GM10266 (cell line): ENCODE results near the gene RET.

Experiments used
- DNase-seq: peaks from one replicate; pipeline ENCODE4 v3.0.0; 2012; ENCODE audit errors: extremely low spot score
- TF ChIP-seq, protein P1 (sequence below): IDR thresholded peaks from 2 replicates; pipeline ENCODE4 v1.5.1; 2012; ENCODE audit warnings: mild to moderate bottlenecking, low read depth; ENCODE audit not compliant: control insufficient read depth, insufficient read depth; ENCODE audit errors: missing control alignments

The RET gene

DNA sequence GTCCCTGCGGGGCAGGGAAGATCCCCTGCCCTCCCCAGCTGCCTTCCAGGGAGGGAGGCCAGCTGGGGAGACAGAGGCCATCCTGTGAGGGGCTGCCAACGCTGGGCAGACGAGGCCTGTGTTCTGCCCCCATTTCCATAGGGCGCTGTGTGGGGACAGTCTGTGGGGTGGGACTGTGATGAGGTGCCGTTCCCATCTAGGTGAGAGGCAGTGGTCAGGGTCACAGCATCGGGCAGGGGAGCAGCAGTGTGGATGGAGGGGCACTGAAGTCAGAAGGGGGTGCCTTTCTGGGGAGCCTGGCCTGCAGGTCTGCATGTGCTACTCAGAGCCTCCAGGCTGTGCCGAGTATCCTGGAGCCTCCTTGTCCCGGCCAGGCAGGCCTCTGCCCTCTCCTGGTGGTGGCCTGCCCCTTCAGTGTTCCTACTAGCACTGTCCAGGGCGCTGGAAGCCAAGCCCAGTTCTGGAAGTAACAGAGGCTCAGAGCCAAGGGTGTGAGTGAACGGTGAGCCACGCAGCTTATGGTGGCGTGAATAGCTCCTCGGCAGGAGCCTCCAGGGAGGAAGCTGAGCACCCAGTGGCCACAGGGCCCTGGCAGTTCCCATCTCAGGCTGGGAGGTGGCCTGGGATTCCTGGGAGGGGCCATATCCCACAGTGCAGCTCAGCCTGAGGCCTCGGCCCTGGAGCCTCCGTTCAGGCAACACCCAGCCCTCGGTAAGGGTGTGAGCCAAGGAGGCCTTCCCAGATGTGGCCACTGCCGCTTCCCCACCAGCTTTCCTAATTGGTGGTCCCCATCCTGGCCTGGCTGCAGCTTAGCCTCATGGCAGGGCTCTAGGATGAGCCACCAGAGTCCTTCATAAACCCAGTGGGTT, 38.1 kb downstream of the RET start:
- no peak for DNase-seq
- TF ChIP-seq, protein P1, sequence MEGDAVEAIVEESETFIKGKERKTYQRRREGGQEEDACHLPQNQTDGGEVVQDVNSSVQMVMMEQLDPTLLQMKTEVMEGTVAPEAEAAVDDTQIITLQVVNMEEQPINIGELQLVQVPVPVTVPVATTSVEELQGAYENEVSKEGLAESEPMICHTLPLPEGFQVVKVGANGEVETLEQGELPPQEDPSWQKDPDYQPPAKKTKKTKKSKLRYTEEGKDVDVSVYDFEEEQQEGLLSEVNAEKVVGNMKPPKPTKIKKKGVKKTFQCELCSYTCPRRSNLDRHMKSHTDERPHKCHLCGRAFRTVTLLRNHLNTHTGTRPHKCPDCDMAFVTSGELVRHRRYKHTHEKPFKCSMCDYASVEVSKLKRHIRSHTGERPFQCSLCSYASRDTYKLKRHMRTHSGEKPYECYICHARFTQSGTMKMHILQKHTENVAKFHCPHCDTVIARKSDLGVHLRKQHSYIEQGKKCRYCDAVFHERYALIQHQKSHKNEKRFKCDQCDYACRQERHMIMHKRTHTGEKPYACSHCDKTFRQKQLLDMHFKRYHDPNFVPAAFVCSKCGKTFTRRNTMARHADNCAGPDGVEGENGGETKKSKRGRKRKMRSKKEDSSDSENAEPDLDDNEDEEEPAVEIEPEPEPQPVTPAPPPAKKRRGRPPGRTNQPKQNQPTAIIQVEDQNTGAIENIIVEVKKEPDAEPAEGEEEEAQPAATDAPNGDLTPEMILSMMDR = no peak

DNA sequence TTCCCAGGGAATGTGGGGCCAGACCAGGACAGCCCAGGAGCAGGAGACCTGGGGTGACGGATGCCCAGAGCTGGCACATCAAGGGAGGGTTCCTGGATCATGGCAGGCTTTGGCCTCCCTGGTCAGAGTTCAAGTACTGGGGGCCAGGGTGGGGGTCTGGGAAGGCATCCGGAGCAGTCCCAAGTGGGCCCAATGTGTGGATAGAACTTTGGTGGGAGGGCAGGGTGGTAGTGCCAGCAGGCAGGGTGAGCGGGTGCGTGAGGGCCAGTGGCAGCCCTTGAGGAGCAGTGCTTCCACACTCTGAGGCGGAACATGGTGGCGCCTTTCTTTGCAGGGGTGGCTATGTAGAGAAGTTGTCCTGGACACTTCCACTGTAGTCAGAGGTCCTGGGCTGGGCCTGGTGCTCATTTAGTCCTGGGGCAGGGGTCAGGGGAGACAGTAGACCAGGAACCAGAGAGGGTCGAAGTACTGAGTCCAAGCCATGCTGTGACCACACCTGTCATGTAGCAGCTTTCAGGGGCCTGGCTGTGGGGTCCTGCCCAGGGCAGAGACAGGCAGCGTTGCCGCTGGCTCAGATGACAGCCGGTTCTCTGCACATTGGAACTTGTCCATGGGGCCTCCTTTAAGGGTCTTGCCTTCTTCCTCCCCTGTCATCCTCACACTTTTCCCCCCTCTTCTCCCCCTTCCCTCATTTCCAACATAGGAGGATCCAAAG, 39.2 kb downstream of the RET start:
- TF ChIP-seq, protein P1 = no peak

DNA sequence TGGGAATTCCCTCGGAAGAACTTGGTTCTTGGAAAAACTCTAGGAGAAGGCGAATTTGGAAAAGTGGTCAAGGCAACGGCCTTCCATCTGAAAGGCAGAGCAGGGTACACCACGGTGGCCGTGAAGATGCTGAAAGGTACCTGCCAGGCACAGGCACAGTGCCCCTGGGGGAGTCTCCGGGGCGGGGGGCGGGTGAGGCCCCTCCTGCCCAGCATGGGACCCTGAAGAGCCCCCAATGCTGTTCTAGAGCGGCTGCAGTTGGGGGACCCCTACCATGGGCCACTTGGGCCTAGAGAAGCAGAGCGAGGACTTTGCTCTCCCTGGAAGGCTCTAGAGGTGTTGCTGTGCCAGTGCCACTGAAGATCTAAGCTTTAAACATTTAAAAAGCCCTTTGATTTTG, 39.7 kb downstream of the RET start:
- TF ChIP-seq, protein P1 = no peak
- DNase-seq = no peak

More for the DNA sequence above, 39.2 kb downstream of the RET start:
- no peak for DNase-seq

DNA sequence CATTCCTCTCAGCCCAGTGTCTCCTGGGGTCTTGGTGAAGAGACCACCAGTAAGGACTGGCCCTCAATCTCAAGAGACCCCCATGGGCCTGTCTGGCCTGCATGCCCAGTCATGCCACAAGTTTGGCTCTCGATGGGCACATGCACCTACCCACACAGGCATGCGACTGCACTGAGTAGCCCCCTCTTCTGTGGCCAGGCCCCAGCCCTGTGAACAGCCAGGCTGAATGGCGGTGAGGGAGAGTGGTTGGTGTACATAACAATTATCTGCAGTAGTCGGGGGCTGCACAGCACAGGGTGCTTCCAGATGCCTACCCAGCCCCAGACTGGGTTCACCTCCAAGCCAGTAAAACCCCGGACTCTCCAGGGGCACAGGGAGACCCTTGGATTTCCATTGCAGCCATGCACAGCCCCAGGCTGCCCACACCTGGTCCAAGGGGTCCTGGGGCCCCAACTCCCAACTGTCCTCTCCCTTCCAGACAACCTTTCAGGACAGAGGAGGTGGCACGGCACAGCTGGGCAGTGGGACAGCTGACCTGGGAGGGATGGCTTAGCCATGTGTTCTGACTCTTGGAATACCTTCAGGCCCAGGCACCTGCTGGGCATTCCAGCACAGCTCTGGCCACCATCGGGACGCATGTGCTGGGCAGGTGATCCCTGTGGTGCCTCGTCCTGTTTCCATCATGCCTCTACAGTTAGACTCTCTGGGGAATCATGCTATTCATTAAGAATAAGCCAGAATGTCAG, 40.3 kb downstream of the RET start:
- no peak for DNase-seq
- TF ChIP-seq, protein P1 = no peak

DNA sequence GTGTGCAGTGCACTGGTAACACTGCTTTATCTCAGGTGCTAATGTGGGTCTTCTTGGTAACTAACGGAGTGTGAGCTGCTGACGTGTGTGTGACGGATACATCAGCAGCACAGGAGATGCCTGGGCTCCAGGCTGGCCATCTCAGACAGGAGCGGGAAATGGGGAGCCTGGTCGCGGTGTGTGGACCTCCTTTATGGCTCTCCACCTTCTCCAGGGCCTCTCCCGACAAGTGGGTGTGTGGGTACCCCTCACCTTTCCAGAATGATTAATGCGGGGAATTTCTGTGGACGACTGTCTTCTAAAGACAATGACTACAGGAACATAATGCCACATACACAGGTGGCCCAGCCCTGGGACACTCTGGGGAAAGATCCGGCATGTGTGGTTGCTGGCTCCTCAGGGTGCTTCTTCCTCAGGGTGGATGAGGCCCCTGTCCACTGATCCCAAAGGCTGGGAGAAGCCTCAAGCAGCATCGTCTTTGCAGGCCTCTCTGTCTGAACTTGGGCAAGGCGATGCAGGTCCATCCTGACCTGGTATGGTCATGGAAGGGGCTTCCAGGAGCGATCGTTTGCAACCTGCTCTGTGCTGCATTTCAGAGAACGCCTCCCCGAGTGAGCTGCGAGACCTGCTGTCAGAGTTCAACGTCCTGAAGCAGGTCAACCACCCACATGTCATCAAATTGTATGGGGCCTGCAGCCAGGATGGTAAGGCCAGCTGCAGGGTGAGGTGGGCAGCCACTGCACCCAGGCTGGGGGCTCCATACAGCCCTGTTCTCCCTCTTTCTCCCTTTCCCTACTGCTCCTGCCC, 41.1 kb downstream of the RET start:
- TF ChIP-seq, protein P1 = no peak
- DNase-seq = no peak

DNA sequence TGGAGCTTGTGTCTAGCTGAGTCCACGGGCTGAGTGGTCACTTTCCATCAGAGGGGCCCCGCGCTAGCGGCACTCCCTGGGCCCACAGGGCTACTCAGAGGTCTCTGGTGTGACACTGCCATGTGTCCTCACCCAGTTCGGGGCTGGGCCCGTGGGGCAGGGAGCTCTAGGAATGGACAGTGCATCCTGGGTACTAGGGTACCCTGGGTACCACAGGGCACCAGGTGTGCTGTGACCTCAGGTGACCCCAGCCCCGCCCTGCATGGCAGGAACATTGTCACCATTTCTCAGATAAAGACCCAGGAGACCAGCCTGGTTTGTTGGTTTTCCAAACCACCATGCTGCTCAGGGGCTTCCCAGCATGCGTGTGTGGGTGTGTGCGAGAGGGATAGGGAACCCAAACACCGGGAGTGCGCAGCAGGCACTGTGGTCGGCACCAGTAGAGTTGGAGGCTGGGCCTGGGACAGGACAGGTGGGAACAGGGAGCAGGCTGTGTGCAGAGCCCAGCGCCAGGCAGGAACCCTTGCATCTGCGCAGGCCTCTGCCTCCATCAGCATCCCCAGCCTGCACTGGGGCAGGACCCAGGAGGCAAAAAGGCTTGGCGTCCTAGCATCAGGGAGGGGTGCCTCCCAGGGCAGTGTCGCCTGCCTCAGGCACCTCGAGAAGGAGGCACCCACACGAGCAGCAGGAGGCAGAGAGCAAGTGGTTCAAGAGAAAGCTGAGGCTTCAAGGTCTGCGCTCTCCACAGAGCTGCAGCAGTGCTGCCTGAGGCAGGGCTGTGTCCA, 42.0 kb downstream of the RET start:
- TF ChIP-seq, protein P1 = no peak
- DNase-seq = no peak
